H1 (cell line): ENCODE results near the gene MARCHF2. TPM values are rescaled to one million over a fixed set of nuclear protein-coding genes. Genes with fewer than 3 reads are reported as not detected.

Source experiments
- BCL11A ChIP-seq, 2 experiments: IDR thresholded peaks; one replicate each; pipeline ENCODE4 v1.6.1; 2011; ENCODE audit warnings: low read depth in 2 of 2, low read length in 2 of 2, mild to moderate bottlenecking in 2 of 2
- EP300 ChIP-seq, 2 experiments: IDR thresholded peaks; 1 replicate in 1 of 2; 2 replicates in 1 of 2; pipeline ENCODE4 v1.6.1; 2011 to 2012; ENCODE audit warnings: low read depth in 2 of 2, low read length in 2 of 2, mild to moderate bottlenecking in 2 of 2, borderline replicate concordance in 1 of 2, inconsistent platforms in 1 of 2, moderate library complexity in 1 of 2
- POLR2A ChIP-seq, 2 experiments: IDR thresholded peaks; 1 replicate in 1 of 2; 2 replicates in 1 of 2; pipeline ENCODE4 v1.6.1; 2011; ENCODE audit warnings: low read depth in 2 of 2, low read length in 2 of 2, mild to moderate bottlenecking in 2 of 2; ENCODE audit errors: control extremely low read depth in 1 of 2
- SIX5 ChIP-seq: IDR thresholded peaks from 2 replicates; pipeline ENCODE4 v1.6.1; 2011; ENCODE audit warnings: mild to moderate bottlenecking, low read depth, low read length
- TAF7 ChIP-seq: optimal IDR thresholded peaks from 2 replicates; pipeline ENCODE3; 2011; ENCODE audit warnings: low read depth, mild to moderate bottlenecking, inconsistent platforms, low read length, moderate library complexity, borderline replicate concordance
- polyA plus RNA-seq, 7 experiments: library from polyadenylated mRNA; depleted of rRNA in 3 of 7; stranded (reverse) in 5 of 7; unstranded in 2 of 7; fragments of >200 nt in 5 of 7; fragments of 200-250 nt in 2 of 7; gene quantifications; 1 replicate in 5 of 7; 2 replicates in 1 of 7; 4 replicates in 1 of 7; pipeline versions ENCODE4 v1.2.1 to v1.2.3, GENCODE V29; 2011 to 2013; ENCODE audit warnings: missing spikeins in 2 of 7, mixed read lengths in 2 of 7
- total RNA-seq: library from RNA; stranded (reverse); fragmentation: NEBNext Ultra II Directional; extraction: Animal tissue kit (Norgen Biotek cat#: 25700); gene quantifications from 2 replicates; pipeline ENCODE4 v1.2.1, GENCODE V29; 2021
- TF ChIP-seq, protein P1 (sequence below): fragments of 300-600 bp; sonication (generic); IDR thresholded peaks from 2 replicates; pipeline ENCODE4 v1.7.1; 2012; ENCODE audit warnings: low read length, moderate library complexity, mild to moderate bottlenecking, inconsistent platforms; ENCODE audit not compliant: insufficient replicate concordance

Gene MARCHF2
- total and polyA plus RNA-seq, 2 of the 8 experiments (the other 6 are each of a cell fraction or from before 2014, with no cell fraction given) = 18.5 to 46.2 TPM

DNA sequence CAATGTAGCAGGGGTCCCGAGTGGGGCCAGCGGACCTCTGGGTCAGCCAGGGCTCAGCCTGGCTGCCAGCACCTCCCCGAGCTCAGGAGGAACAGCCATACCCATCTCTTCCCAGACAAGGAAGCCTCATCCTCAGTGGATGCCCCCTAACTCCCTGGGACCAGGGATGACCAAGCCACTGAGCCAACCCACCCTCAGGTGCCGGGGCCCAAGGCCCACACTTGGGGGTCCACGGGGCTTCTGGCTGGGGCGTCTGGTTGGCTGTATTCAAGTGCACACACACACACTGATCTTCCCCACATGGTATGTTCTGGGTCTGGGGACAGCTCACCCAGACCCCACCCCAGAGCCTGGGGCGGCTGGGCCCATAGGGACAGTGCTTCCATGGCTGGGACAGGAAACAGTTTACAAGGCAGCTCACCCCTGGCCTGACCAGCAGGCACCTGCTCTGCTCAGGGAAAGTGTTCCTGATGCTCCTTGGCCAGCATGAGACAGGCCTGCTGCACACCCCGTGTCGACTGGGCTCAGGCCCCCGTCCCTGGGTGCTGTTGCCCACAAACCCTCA is 15.3 kb upstream of the MARCHF2 start (continued):
- TF ChIP-seq, protein P1, sequence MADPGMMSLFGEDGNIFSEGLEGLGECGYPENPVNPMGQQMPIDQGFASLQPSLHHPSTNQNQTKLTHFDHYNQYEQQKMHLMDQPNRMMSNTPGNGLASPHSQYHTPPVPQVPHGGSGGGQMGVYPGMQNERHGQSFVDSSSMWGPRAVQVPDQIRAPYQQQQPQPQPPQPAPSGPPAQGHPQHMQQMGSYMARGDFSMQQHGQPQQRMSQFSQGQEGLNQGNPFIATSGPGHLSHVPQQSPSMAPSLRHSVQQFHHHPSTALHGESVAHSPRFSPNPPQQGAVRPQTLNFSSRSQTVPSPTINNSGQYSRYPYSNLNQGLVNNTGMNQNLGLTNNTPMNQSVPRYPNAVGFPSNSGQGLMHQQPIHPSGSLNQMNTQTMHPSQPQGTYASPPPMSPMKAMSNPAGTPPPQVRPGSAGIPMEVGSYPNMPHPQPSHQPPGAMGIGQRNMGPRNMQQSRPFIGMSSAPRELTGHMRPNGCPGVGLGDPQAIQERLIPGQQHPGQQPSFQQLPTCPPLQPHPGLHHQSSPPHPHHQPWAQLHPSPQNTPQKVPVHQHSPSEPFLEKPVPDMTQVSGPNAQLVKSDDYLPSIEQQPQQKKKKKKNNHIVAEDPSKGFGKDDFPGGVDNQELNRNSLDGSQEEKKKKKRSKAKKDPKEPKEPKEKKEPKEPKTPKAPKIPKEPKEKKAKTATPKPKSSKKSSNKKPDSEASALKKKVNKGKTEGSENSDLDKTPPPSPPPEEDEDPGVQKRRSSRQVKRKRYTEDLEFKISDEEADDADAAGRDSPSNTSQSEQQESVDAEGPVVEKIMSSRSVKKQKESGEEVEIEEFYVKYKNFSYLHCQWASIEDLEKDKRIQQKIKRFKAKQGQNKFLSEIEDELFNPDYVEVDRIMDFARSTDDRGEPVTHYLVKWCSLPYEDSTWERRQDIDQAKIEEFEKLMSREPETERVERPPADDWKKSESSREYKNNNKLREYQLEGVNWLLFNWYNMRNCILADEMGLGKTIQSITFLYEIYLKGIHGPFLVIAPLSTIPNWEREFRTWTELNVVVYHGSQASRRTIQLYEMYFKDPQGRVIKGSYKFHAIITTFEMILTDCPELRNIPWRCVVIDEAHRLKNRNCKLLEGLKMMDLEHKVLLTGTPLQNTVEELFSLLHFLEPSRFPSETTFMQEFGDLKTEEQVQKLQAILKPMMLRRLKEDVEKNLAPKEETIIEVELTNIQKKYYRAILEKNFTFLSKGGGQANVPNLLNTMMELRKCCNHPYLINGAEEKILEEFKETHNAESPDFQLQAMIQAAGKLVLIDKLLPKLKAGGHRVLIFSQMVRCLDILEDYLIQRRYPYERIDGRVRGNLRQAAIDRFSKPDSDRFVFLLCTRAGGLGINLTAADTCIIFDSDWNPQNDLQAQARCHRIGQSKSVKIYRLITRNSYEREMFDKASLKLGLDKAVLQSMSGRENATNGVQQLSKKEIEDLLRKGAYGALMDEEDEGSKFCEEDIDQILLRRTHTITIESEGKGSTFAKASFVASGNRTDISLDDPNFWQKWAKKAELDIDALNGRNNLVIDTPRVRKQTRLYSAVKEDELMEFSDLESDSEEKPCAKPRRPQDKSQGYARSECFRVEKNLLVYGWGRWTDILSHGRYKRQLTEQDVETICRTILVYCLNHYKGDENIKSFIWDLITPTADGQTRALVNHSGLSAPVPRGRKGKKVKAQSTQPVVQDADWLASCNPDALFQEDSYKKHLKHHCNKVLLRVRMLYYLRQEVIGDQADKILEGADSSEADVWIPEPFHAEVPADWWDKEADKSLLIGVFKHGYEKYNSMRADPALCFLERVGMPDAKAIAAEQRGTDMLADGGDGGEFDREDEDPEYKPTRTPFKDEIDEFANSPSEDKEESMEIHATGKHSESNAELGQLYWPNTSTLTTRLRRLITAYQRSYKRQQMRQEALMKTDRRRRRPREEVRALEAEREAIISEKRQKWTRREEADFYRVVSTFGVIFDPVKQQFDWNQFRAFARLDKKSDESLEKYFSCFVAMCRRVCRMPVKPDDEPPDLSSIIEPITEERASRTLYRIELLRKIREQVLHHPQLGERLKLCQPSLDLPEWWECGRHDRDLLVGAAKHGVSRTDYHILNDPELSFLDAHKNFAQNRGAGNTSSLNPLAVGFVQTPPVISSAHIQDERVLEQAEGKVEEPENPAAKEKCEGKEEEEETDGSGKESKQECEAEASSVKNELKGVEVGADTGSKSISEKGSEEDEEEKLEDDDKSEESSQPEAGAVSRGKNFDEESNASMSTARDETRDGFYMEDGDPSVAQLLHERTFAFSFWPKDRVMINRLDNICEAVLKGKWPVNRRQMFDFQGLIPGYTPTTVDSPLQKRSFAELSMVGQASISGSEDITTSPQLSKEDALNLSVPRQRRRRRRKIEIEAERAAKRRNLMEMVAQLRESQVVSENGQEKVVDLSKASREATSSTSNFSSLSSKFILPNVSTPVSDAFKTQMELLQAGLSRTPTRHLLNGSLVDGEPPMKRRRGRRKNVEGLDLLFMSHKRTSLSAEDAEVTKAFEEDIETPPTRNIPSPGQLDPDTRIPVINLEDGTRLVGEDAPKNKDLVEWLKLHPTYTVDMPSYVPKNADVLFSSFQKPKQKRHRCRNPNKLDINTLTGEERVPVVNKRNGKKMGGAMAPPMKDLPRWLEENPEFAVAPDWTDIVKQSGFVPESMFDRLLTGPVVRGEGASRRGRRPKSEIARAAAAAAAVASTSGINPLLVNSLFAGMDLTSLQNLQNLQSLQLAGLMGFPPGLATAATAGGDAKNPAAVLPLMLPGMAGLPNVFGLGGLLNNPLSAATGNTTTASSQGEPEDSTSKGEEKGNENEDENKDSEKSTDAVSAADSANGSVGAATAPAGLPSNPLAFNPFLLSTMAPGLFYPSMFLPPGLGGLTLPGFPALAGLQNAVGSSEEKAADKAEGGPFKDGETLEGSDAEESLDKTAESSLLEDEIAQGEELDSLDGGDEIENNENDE = no peak
- no peak for TF ChIP-seq EP300 (IDR thresholded peaks at IDR 0.05; ENCODE audit: borderline replicate concordance in 1 of 2, low read depth in 2 of 2, low read length in 2 of 2)
- no peak for TF ChIP-seq TAF7
- TF ChIP-seq SIX5 = no peak
- TF ChIP-seq POLR2A (IDR thresholded peaks at IDR 0.05; ENCODE audit: control extremely low read depth in 1 of 2, low read depth in 2 of 2, low read length in 2 of 2) = no peak
- TF ChIP-seq BCL11A (IDR thresholded peaks at IDR 0.05; ENCODE audit: low read depth in 2 of 2, low read length in 2 of 2) = no peak
- TF ChIP-seq, all 59 proteins: peak for 0
